ENCODE data around the gene ENDOD1. TPM values are rescaled to one million over a fixed set of nuclear protein-coding genes. Genes with fewer than 3 reads are reported as not detected.

Gene ENDOD1
- total RNA-seq, 1 experiment from 2014 or later, result 3.3 TPM

DNA sequence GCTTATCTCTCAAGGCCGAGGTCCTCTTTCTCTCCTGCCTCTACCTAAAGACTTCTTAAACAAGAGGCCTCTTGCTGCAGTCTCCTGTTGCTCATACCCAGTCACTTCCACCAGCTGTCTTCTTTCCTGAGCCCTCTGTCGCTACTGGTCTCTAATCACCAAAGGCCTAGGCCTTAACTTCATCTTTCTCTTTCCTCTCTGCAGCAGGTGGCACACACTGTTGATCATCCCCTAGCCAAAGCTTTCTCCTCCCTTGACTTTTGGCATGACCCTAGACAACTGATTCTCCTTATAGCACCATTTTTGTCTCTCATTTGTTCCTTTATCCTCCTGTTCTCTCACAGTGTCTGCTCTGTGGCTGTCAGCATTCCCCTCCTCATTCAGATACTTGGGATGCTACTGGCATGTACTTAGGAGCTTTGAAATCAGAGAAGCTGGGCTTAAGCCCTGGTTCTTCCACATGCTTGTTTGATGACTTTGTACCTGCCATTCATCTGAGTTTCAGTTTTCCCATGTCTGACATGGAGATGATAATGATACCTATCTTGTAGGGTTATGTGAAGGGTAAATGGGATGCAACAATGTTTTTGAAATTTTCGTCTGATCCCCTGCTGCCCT, 22.4 kb downstream of the ENDOD1 start:
- ChIA-PET POLR2A (no interaction called here), CTCF (interaction anchor here (1.1 to 1.7 kb wide), 2 partner anchors 19 to 42 kb away, joined by 3 to 7 read pairs; no protein-coding TSS in a partner anchor)
- Mint-ChIP-seq H3K9me3 (peaks cover 13% of the 10 kb centered on the region), H3K27ac (no peak overlapping the region), H3K4me3 (no peak overlapping the region), H3K27me3 (ENCODE audit: low read depth) (no peaks in the 10 kb centered on the region; the same call in 1 of the 2 replicates), H3K36me3 (no peaks in the 10 kb centered on the region), H3K4me1 (peaks cover 22% of the 10 kb centered on the region)
- TF ChIP-seq, protein P1, sequence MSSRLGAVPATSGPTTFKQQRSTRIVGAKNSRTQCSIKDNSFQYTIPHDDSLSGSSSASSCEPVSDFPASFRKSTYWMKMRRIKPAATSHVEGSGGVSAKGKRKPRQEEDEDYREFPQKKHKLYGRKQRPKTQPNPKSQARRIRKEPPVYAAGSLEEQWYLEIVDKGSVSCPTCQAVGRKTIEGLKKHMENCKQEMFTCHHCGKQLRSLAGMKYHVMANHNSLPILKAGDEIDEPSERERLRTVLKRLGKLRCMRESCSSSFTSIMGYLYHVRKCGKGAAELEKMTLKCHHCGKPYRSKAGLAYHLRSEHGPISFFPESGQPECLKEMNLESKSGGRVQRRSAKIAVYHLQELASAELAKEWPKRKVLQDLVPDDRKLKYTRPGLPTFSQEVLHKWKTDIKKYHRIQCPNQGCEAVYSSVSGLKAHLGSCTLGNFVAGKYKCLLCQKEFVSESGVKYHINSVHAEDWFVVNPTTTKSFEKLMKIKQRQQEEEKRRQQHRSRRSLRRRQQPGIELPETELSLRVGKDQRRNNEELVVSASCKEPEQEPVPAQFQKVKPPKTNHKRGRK (CRISPR knock-in tag; IDR thresholded peaks at IDR 0.05; ENCODE audit: borderline replicate concordance), result no peak
- TF ChIP-seq TEAD4 (CRISPR knock-in tag; IDR thresholded peaks at IDR 0.05), result no peak
- TF ChIP-seq ELF4 (CRISPR knock-in tag; IDR thresholded peaks at IDR 0.05; ENCODE audit: low read depth), result no peak
- no peak for TF ChIP-seq SMAD3 (CRISPR knock-in tag; IDR thresholded peaks at IDR 0.05; ENCODE audit: borderline replicate concordance)
- no peak for TF ChIP-seq NR1H2 (CRISPR knock-in tag; IDR thresholded peaks at IDR 0.05)
- no peak for TF ChIP-seq OVOL2 (CRISPR knock-in tag; IDR thresholded peaks at IDR 0.05; ENCODE audit: borderline replicate concordance)
- no peak for TF ChIP-seq ZNF416 (CRISPR knock-in tag; IDR thresholded peaks at IDR 0.05)
- TF ChIP-seq, protein P2, sequence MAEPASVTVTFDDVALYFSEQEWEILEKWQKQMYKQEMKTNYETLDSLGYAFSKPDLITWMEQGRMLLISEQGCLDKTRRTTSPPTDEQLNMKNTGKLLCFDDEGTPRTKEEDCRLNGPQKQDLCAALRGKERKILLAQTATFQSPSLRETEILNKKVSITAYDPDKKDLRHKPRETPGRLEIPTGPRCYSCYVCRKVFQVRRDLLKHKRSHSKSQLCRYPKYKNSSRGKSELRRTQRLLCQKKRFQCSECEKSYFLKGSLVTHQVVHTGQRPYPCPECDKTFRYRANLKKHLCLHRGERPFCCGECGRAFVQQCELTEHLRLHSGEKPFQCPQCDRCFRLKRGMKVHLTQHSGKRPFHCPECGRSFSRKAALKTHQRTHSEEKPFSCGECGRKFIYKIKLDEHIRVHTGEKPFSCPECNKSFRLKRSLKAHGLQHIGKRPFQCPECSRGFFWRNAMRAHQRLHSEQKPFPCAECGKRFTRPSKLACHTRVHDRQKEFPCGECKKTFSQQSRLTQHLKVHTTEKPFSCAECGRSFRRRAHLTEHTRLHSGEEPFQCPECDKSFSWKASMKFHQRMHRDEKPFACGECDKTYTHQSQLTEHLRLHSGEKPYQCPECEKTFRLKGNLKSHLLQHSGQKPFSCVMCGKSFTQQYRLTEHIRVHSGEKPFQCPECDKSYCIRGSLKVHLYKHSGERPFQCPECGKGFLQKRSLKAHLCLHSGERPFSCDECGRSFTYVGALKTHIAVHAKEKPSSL (CRISPR knock-in tag; conservative IDR thresholded peaks at IDR 0.05), result no peak
- TF ChIP-seq, protein P3, sequence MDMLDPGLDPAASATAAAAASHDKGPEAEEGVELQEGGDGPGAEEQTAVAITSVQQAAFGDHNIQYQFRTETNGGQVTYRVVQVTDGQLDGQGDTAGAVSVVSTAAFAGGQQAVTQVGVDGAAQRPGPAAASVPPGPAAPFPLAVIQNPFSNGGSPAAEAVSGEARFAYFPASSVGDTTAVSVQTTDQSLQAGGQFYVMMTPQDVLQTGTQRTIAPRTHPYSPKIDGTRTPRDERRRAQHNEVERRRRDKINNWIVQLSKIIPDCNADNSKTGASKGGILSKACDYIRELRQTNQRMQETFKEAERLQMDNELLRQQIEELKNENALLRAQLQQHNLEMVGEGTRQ (CRISPR knock-in tag; IDR thresholded peaks at IDR 0.05), result no peak
- ATAC-seq (no peak), DNase-seq (ENCODE audit: low spot score) (no peak)

DNA sequence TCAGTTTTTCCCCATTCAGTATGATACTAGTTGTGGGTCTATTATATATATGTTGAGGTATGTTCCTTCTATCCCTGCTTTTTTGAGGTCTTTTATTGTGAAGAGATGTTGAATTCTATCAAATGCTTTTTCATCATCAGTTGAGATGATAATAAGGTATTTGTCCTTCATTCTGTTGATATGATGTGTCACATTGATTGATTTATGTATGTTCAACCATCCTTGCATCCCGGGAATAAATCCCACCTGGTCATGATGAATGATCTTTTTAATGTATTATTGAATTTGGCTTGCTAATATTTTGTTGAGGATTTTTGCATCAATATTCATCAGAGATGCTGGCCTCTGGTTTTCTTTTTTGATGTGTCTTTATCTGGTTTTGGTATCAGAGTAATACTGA, 26.0 kb downstream of the ENDOD1 start:
- H3K4me3 Mint-ChIP-seq, result no peak overlapping the region
- H3K9me3 Mint-ChIP-seq, result peaks cover 16% of the 10 kb centered on the region
- H3K27ac Mint-ChIP-seq, result no peak overlapping the region
- no peak for DNase-seq (ENCODE audit: low spot score)
- CTCF ChIA-PET, result no interaction called here
- no peaks in the 10 kb centered on the region for H3K4me1 Mint-ChIP-seq
- TF ChIP-seq FOXJ3 (CRISPR knock-in tag; IDR thresholded peaks at IDR 0.05; ENCODE audit: borderline replicate concordance) (no peak), RORB (CRISPR knock-in tag; IDR thresholded peaks at IDR 0.05) (no peak), IRF2 (CRISPR knock-in tag; IDR thresholded peaks at IDR 0.05; ENCODE audit: borderline replicate concordance, low read depth) (no peak), ZNF121 (CRISPR knock-in tag; IDR thresholded peaks at IDR 0.05) (no peak), JAZF1 (CRISPR knock-in tag; IDR thresholded peaks at IDR 0.05) (no peak), ESRRA (CRISPR knock-in tag; IDR thresholded peaks at IDR 0.05; ENCODE audit: borderline replicate concordance) (no peak), ZNF423 (CRISPR knock-in tag; IDR thresholded peaks at IDR 0.05) (no peak), KAT7 (CRISPR knock-in tag; IDR thresholded peaks at IDR 0.05; ENCODE audit: borderline replicate concordance) (no peak), ZNF532 (CRISPR knock-in tag; IDR thresholded peaks at IDR 0.05; ENCODE audit: borderline replicate concordance) (no peak), ZNF138 (CRISPR knock-in tag; conservative IDR thresholded peaks at IDR 0.05) (no peak), ZNF671 (CRISPR knock-in tag; IDR thresholded peaks at IDR 0.05) (no peak)
- TF ChIP-seq, protein P4, sequence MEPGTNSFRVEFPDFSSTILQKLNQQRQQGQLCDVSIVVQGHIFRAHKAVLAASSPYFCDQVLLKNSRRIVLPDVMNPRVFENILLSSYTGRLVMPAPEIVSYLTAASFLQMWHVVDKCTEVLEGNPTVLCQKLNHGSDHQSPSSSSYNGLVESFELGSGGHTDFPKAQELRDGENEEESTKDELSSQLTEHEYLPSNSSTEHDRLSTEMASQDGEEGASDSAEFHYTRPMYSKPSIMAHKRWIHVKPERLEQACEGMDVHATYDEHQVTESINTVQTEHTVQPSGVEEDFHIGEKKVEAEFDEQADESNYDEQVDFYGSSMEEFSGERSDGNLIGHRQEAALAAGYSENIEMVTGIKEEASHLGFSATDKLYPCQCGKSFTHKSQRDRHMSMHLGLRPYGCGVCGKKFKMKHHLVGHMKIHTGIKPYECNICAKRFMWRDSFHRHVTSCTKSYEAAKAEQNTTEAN (CRISPR knock-in tag; IDR thresholded peaks at IDR 0.05), result no peak
- TF ChIP-seq, protein P5, sequence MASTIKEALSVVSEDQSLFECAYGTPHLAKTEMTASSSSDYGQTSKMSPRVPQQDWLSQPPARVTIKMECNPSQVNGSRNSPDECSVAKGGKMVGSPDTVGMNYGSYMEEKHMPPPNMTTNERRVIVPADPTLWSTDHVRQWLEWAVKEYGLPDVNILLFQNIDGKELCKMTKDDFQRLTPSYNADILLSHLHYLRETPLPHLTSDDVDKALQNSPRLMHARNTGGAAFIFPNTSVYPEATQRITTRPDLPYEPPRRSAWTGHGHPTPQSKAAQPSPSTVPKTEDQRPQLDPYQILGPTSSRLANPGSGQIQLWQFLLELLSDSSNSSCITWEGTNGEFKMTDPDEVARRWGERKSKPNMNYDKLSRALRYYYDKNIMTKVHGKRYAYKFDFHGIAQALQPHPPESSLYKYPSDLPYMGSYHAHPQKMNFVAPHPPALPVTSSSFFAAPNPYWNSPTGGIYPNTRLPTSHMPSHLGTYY (CRISPR knock-in tag; IDR thresholded peaks at IDR 0.05), result no peak
- H3K27me3 Mint-ChIP-seq (ENCODE audit: low read depth), result no peaks in the 10 kb centered on the region
- ATAC-seq, result no peak
- H3K36me3 Mint-ChIP-seq, result no peaks in the 10 kb centered on the region
- POLR2A ChIA-PET, result no interaction called here

Measured in WTC11 (cell line).